Left lung (tissue), 10 donors: ENCODE data around the gene MRGPRX4. TPM values are rescaled to one million over a fixed set of nuclear protein-coding genes. Genes with fewer than 3 reads are reported as not detected.
"Not testable (repeated sequence)": the region's sequence is repeated elsewhere in the genome, so short reads cannot be mapped to it uniquely, and the experiment has no call there.

Source experiments
- ATAC-seq: fragments of 200-7000 bp; cut with Tn5 transposase; one replicate; pipeline ENCODE4 v1.9.1; 2020; ENCODE audit warnings: moderate library complexity
- DNase-seq, 4 donors: peaks; one replicate each; pipeline ENCODE4 v3.0.0-alpha.2; 2013 to 2020
- H3K27ac ChIP-seq, 2 donors: fragments of 200-600 bp; sonication (generic) in 1 of 2; one replicate each; pipeline versions ENCODE4 v1.5.0 to v1.8.0; 2020 to 2021
- H3K27me3 ChIP-seq, 2 donors: fragments of 200-600 bp; sonication (generic) in 1 of 2; one replicate each; pipeline versions ENCODE4 v1.5.0 to v1.8.0; 2020 to 2021
- H3K36me3 ChIP-seq, 2 donors: fragments of 200-600 bp; sonication (generic) in 1 of 2; one replicate each; pipeline versions ENCODE4 v1.5.0 to v1.8.0; 2020 to 2021
- H3K4me1 ChIP-seq, 2 donors: fragments of 200-600 bp; one replicate each; pipeline ENCODE4 v1.8.0; 2021
- H3K4me3 ChIP-seq, 2 donors: fragments of 200-600 bp; sonication (generic) in 1 of 2; one replicate each; pipeline versions ENCODE4 v1.5.0 to v1.8.0; 2020 to 2021; ENCODE audit warnings: mild to moderate bottlenecking in 1 of 2
- H3K9me3 ChIP-seq, 2 donors: fragments of 200-600 bp; sonication (generic) in 1 of 2; one replicate each; pipeline versions ENCODE4 v1.5.0 to v1.8.0; 2020 to 2021
- CTCF ChIP-seq, 2 donors: fragments of 200-600 bp; sonication (generic) in 1 of 2; IDR thresholded peaks; one replicate each; pipeline versions ENCODE4 v1.5.0 to v1.8.0; 2021; ENCODE audit warnings: antibody characterized with exemption in 2 of 2
- intact Hi-C, 2 donors: fragments of 100-400 bp; cut with DNase I; formaldehyde crosslinking; loops; one replicate each; pipeline versions ENCODE4 v1.11.2 to v1.14.2; 2022
- polyA plus RNA-seq, 6 donors: library from polyadenylated mRNA; unstranded; fragments of 120-200 nt; gene quantifications; one replicate each; pipeline ENCODE4 v1.2.1, GENCODE V29; 2013; ENCODE audit not compliant: insufficient read length in 6 of 6
- total RNA-seq, 2 donors: library from RNA; stranded (reverse); fragmentation: NEBNext Ultra II Directional; extraction: Animal tissue kit (Norgen Biotek cat#: 25700); gene quantifications; one replicate each; pipeline ENCODE4 v1.2.1, GENCODE V29; 2021
- donor health status: DM: no; HTN: yes; CAD: no.
- donor health status: DM: no; HTN: no; CAD: no.

The MRGPRX4 gene
- total and polyA plus RNA-seq, 8 donors: not detected

GRCh38 chr11:18191376-18191775 is 18.7 kb downstream of the MRGPRX4 start:
- intact Hi-C loops: no loop called here
- no peaks in the 10 kb centered on the region for H3K4me1 ChIP-seq
- ATAC-seq (no peak), DNase-seq (no peak)
- H3K36me3 ChIP-seq: no peaks in the 10 kb centered on the region
- no peaks in the 10 kb centered on the region for H3K9me3 ChIP-seq
- TF ChIP-seq CTCF (IDR thresholded peaks at IDR 0.05): no peak
- H3K27ac ChIP-seq: no peak overlapping the region
- peaks cover 0 to 8% of the 10 kb centered on the region in 2 donors for H3K27me3 ChIP-seq
- no peak overlapping the region for H3K4me3 ChIP-seq

GRCh38 chr11:18193010-18193409 is 20.4 kb downstream of the MRGPRX4 start:
- no peaks in the 10 kb centered on the region for H3K36me3 ChIP-seq

GRCh38 chr11:18196532-18196931 is 23.9 kb downstream of the MRGPRX4 start:
- intact Hi-C loops: no loop called here
- H3K36me3 ChIP-seq: no peaks in the 10 kb centered on the region
- no peak for ATAC-seq

More at GRCh38 chr11:18193010-18193409, 20.4 kb downstream of the MRGPRX4 start:
- ATAC-seq (no peak), DNase-seq (no peak)
- Histone ChIP-seq H3K4me3 (no peak overlapping the region), H3K4me1 (no peaks in the 10 kb centered on the region), H3K27ac (no peak overlapping the region), H3K9me3 (no peaks in the 10 kb centered on the region), H3K27me3 (peaks cover 0 to 12% of the 10 kb centered on the region in 2 donors)
- no peak for TF ChIP-seq CTCF (IDR thresholded peaks at IDR 0.05)
- intact Hi-C loops: no loop called here

GRCh38 chr11:18197738-18198137 is 25.1 kb downstream of the MRGPRX4 start:
- peaks cover 0 to 15% of the 10 kb centered on the region in 2 donors for H3K27me3 ChIP-seq

More at GRCh38 chr11:18196532-18196931, 23.9 kb downstream of the MRGPRX4 start:
- no peak for DNase-seq
- H3K4me3 ChIP-seq: no peak overlapping the region
- H3K27ac ChIP-seq: no peak overlapping the region
- peaks cover 0 to 18% of the 10 kb centered on the region in 2 donors for H3K27me3 ChIP-seq
- H3K9me3 ChIP-seq: no peaks in the 10 kb centered on the region
- TF ChIP-seq CTCF (IDR thresholded peaks at IDR 0.05): no peak
- H3K4me1 ChIP-seq: no peaks in the 10 kb centered on the region

GRCh38 chr11:18203723-18204122 is 31.1 kb downstream of the MRGPRX4 start:
- Histone ChIP-seq H3K27me3 (peaks cover 0 to 36% of the 10 kb centered on the region in 2 donors), H3K4me3 (no peak overlapping the region), H3K4me1 (no peaks in the 10 kb centered on the region), H3K36me3 (no peaks in the 10 kb centered on the region), H3K9me3 (no peaks in the 10 kb centered on the region), H3K27ac (no peak overlapping the region)
- TF ChIP-seq CTCF (IDR thresholded peaks at IDR 0.05): no peak
- ATAC-seq: peak; percentile 74
- no peak for DNase-seq
- intact Hi-C loops: no loop called here

More at GRCh38 chr11:18197738-18198137, 25.1 kb downstream of the MRGPRX4 start:
- H3K4me3 ChIP-seq, ATAC-seq, intact Hi-C loops, H3K9me3 ChIP-seq, H3K4me1 ChIP-seq, DNase-seq, H3K27ac ChIP-seq, H3K36me3 ChIP-seq: not testable (repeated sequence)

GRCh38 chr11:18204220-18204619 is 31.6 kb downstream of the MRGPRX4 start:
- no peaks in the 10 kb centered on the region for H3K9me3 ChIP-seq
- no peaks in the 10 kb centered on the region for H3K36me3 ChIP-seq
- TF ChIP-seq CTCF (IDR thresholded peaks at IDR 0.05): no peak
- peaks cover 4 to 41% of the 10 kb centered on the region in 2 donors for H3K27me3 ChIP-seq
- no peak overlapping the region for H3K27ac ChIP-seq
- no peaks in the 10 kb centered on the region for H3K4me1 ChIP-seq
- intact Hi-C loops: no loop called here
- H3K4me3 ChIP-seq: no peak overlapping the region
- DNase-seq: no peak
- ATAC-seq: no peak
